GM18526 (cell line): ENCODE data around the gene ETS2.

Experiments
- POLR2A ChIP-seq: IDR thresholded peaks from 3 replicates; pipeline ENCODE4 v1.6.1; 2011; ENCODE audit not compliant: insufficient read length; ENCODE audit errors: extremely low read depth

Gene ETS2

GRCh38 chr21:38831526-38832467 lies 26.1 kb downstream of the ETS2 start:
- TF ChIP-seq POLR2A: no peak

DNA sequence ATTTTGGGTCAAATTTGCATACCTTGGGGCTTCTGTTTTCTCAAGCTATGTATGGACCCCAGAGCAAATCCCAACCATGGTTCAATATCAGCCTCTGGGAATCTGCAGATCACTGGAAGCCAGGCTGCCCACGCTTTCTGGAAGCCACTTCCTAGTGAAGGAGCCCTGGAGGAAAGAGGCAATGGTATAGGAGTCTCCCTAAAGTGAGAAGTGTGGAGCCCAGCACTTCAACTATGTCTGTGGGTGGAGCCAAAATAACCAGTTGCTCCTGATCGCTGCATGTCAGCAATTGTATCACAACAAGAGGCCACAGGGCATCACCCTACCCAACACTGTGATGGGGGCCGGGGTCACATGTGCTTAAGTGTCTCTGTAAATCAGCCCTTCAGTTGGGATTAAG lies 26.9 kb downstream of the ETS2 start:
- TF ChIP-seq POLR2A: no peak

DNA sequence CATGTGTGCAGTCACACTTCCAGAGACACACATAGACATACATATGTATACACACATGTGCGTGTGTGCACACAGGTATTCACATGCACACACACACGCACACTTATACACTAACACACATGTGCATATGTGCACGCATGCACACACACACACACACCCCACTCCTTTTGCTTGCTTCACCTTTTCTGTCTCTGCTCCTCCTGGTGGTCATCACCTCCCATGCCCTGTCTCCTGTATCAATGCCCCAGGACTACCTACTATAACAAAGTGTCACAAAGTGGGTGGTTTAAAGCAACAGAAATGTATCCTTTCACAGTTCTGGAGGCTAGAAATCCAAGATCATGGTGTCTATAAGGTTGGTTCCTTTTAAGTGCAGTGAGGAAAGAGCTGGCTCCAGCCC lies 27.4 kb downstream of the ETS2 start:
- no peak for TF ChIP-seq POLR2A

- TF ChIP-seq POLR2A: no peak
Observed at GRCh38 chr21:38834725-38835124, 29.0 kb downstream of the ETS2 start.

GRCh38 chr21:38837806-38838461 lies 32.2 kb downstream of the ETS2 start:
- no peak for TF ChIP-seq POLR2A

GRCh38 chr21:38838598-38839327 lies 33.0 kb downstream of the ETS2 start:
- TF ChIP-seq POLR2A: no peak

GRCh38 chr21:38839328-38840286 lies 33.9 kb downstream of the ETS2 start:
- TF ChIP-seq POLR2A: no peak

GRCh38 chr21:38840456-38841300 lies 34.9 kb downstream of the ETS2 start:
- TF ChIP-seq POLR2A: no peak

GRCh38 chr21:38841472-38841871 lies 35.7 kb downstream of the ETS2 start:
- TF ChIP-seq POLR2A: no peak

DNA sequence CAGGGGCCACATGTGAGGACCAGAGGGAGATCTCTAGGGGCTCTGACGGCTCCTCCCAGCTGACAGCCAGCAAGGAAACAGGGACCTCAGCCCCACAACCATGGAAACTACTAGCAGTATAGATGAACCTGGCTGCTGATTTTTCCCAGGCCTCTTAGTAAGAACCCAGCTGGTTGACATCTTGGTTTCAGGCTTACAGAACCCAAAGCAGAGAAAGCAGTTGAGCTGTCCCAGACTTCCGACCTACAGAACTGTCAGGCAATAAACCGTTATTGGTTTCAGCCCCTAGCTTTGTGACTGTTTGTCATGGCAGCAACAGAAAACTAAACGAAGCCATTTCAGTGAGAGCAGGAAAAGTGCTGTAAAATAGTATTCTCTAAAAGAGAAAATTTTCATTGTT lies 36.4 kb downstream of the ETS2 start:
- no peak for TF ChIP-seq POLR2A

- TF ChIP-seq POLR2A: no peak
Observed at GRCh38 chr21:38843379-38843778, 37.6 kb downstream of the ETS2 start.

DNA sequence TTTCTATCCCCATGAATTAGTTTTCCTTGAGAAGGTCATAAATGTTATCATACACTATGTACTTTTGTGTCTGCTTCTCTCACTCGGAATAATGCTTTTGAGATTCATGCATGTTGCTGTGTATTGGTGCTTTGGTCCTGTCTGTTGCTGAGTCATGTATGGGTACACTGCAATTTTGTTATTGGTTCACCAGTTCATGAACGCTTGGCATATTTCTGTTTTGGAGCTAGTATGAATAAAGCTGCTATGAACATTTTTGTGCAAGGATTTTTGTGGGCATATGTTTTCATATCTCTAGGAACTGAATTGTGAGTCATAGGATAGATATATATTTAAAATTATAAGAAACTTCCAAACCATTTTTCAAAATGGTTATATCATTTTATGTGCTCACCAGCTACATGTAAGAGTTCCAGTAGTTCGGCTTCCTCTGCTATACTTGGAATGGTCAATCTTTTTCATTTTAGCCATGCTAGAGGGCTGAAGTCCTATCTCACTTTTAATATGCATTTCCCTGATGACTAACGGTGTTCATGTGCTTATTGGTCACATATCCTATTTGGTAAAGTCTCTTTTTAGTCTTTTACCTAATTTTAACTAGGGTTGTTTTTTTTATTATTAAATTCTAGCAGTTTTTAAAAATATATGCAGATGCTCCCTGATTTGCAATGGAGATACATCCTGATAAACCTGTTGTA lies 38.2 kb downstream of the ETS2 start:
- no peak for TF ChIP-seq POLR2A

DNA sequence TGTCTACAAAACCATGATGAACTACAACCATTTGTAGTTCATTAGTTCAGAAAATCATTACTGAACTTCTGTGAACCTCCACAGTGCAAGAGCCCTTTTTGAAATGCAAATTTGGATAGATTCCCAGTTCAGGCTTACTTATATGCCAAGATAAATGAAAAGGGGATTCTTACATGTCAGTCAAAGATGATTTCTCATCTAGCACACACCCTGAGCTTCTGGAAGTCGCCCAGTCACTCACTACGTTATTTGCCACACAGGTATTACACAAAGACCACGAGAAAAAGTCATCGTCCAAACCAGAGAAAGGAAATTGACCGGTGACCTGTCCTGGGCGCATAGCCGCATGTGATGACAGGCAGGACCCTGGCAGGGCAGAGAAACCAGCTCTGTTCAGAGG lies 41.8 kb downstream of the ETS2 start:
- no peak for TF ChIP-seq POLR2A
